ENCODE data around the gene GALNT16. TPM values are rescaled to one million over a fixed set of nuclear protein-coding genes. Genes with fewer than 3 reads are reported as not detected.

Gene GALNT16
- total RNA-seq, 4 donors from 2014 or later, result 0.72 to 8.2 (median 2.9) TPM

- WGBS, 2 donors, result 78 to 79% methylated on average over 6 of the region's 6 CpGs
- TF ChIP-seq CTCF (IDR thresholded peaks at IDR 0.05), result no peak
- no peak for TF ChIP-seq POLR2A (IDR thresholded peaks at IDR 0.05)
- intact Hi-C loops (cut with DNase I; ENCODE audit: low total_unique reads), result no loop called here
- H3K4me3 ChIP-seq (ENCODE audit: low read depth, poor library complexity, severe bottlenecking), result no peak overlapping the region
- DNase-seq (ENCODE audit: low spot score in 2 of 2), result no peak
Measured at GRCh38 chr14:69326611-69327010, 66.7 kb downstream of the GALNT16 start.

GRCh38 chr14:69327507-69327906 lies 67.5 kb downstream of the GALNT16 start:
- WGBS, 2 donors, result 77 to 88% methylated on average over 5 of the region's 5 CpGs
- DNase-seq (ENCODE audit: low spot score in 2 of 2), result no peak
- intact Hi-C loops (cut with DNase I; ENCODE audit: low total_unique reads), result no loop called here
- no peak overlapping the region for H3K4me3 ChIP-seq (ENCODE audit: low read depth, poor library complexity, severe bottlenecking)
- TF ChIP-seq CTCF (IDR thresholded peaks at IDR 0.05), result no peak
- TF ChIP-seq POLR2A (IDR thresholded peaks at IDR 0.05), result no peak

- no peak for DNase-seq (ENCODE audit: low spot score in 2 of 2)
- no peak overlapping the region for H3K4me3 ChIP-seq (ENCODE audit: low read depth, poor library complexity, severe bottlenecking)
- TF ChIP-seq CTCF (IDR thresholded peaks at IDR 0.05) (no peak), POLR2A (IDR thresholded peaks at IDR 0.05) (no peak)
- 90 to 95% methylated on average over 15 of the region's 15 CpGs for WGBS, 2 donors
- intact Hi-C loops (cut with DNase I; ENCODE audit: low total_unique reads), result no loop called here
Measured at GRCh38 chr14:69328317-69328716, 68.4 kb downstream of the GALNT16 start.

GRCh38 chr14:69328765-69329164 lies 68.8 kb downstream of the GALNT16 start:
- WGBS, 2 donors, result 84 to 90% methylated on average over 6 of the region's 6 CpGs
- TF ChIP-seq POLR2A (IDR thresholded peaks at IDR 0.05), result no peak
- no peak for TF ChIP-seq CTCF (IDR thresholded peaks at IDR 0.05)
- no peak for DNase-seq (ENCODE audit: low spot score in 2 of 2)
- intact Hi-C loops (cut with DNase I; ENCODE audit: low total_unique reads), result no loop called here
- no peak overlapping the region for H3K4me3 ChIP-seq (ENCODE audit: low read depth, poor library complexity, severe bottlenecking)

- WGBS, 2 donors, result 79 to 85% methylated on average over 4 of the region's 4 CpGs
- no peak overlapping the region for H3K4me3 ChIP-seq (ENCODE audit: low read depth, poor library complexity, severe bottlenecking)
- TF ChIP-seq CTCF (IDR thresholded peaks at IDR 0.05) (no peak), POLR2A (IDR thresholded peaks at IDR 0.05) (no peak)
- intact Hi-C loops (cut with DNase I; ENCODE audit: low total_unique reads), result no loop called here
- DNase-seq (ENCODE audit: low spot score in 2 of 2), result no peak
Measured at GRCh38 chr14:69331206-69331605, 71.2 kb downstream of the GALNT16 start.

GRCh38 chr14:69332782-69333395 lies 72.9 kb downstream of the GALNT16 start:
- TF ChIP-seq POLR2A (IDR thresholded peaks at IDR 0.05), result no peak
- no peak for TF ChIP-seq CTCF (IDR thresholded peaks at IDR 0.05)
- H3K4me3 ChIP-seq (ENCODE audit: low read depth, poor library complexity, severe bottlenecking), result no peak overlapping the region
- WGBS, 2 donors, result 65 to 78% methylated on average over 11 to 13 of the region's 13 CpGs
- DNase-seq (ENCODE audit: low spot score in 2 of 2), result no peak
- intact Hi-C loops (cut with DNase I; ENCODE audit: low total_unique reads), result no loop called here
